SH-SY5Y (cell line): ENCODE data around the gene SLFNL1.

Experiments used
- GATA2 ChIP-seq: IDR thresholded peaks from 2 replicates; pipeline ENCODE4 v1.6.1; 2011; ENCODE audit warnings: mild to moderate bottlenecking, low read depth, low read length
- GATA3 ChIP-seq: IDR thresholded peaks from 2 replicates; pipeline ENCODE4 v1.6.1; 2011; ENCODE audit warnings: low read depth, mild to moderate bottlenecking, low read length, moderate library complexity

DNA sequence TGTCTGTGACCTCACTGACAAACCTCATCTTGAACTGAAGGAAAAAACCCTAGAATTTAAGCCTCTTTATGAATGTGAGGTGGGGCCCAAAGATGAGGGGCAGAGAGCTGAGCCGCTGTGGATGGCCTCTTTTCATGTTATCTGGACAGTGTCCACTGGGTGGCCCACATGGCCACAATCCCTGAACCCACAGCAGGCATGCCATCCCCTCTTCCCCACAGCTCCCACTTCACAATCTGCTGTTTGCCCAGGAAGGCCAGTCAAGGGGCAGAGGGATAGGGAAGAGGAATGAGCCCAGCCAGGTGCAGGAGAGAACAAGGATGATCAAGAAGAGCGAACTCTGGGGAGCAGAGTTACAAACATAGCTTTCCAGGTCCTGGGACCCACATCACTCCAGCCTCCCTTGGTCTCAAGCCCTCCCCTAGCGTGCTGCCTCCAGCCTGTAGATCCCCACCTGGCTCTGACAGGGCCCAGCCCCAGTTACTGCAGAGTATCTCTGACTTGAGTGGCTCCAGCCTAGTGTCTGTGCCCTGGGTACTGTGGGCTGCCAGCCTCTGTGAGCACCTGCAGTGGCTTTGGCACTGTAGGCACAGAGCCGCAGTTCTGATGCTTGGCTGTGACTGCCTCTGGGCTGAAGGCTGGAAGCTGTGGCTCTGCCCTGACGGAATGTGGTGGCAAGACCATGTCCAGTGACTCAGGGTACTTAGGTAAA lies 1.9 kb upstream of the SLFNL1 start:
- TF ChIP-seq GATA2: no peak
- no peak for TF ChIP-seq GATA3
